GM13976 (cell line): ENCODE measurements around the gene CDH13.

Experiments
- DNase-seq: peaks from one replicate; pipeline ENCODE4 v3.0.0; 2012; ENCODE audit warnings: low spot score
- in situ Hi-C: fragments of 300-500 bp; cut with MboI; formaldehyde crosslinking; loops from one replicate; pipeline ENCODE4 v1.12.0; 2022; ENCODE audit warnings: low sequenced_read_pairs, mixed read lengths, inconsistent platforms; ENCODE audit not compliant: unreplicated experiment
- TF ChIP-seq, protein P1 (sequence below): IDR thresholded peaks from 2 replicates; pipeline ENCODE4 v1.5.1; 2012; ENCODE audit warnings: borderline replicate concordance, mild to moderate bottlenecking; ENCODE audit not compliant: insufficient read depth; ENCODE audit errors: extremely low read depth, missing control alignments, control extremely low read depth

CDH13 gene

DNA sequence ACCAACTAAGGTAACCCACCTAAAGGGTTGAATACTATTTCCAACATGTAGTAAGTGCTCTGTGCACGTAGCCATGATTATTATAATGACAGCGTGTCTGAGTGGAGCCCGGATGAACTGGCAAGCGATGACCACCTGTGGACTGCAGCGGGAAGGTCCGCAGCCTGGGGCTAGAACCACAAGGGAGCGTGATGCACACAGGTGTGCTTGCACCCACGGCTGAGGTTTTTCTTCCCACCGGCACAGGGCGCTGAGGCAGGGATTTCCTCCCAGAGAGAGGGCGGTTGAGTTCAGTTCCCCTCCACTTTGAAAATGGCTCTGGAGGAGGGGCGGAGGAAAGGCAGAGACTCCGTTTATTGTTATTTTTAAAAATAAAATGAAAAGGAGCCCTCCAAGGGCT lies 959.3 kb downstream of the CDH13 start:
- TF ChIP-seq, protein P1, sequence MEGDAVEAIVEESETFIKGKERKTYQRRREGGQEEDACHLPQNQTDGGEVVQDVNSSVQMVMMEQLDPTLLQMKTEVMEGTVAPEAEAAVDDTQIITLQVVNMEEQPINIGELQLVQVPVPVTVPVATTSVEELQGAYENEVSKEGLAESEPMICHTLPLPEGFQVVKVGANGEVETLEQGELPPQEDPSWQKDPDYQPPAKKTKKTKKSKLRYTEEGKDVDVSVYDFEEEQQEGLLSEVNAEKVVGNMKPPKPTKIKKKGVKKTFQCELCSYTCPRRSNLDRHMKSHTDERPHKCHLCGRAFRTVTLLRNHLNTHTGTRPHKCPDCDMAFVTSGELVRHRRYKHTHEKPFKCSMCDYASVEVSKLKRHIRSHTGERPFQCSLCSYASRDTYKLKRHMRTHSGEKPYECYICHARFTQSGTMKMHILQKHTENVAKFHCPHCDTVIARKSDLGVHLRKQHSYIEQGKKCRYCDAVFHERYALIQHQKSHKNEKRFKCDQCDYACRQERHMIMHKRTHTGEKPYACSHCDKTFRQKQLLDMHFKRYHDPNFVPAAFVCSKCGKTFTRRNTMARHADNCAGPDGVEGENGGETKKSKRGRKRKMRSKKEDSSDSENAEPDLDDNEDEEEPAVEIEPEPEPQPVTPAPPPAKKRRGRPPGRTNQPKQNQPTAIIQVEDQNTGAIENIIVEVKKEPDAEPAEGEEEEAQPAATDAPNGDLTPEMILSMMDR = no peak
- in situ Hi-C loops = no loop called here
- no peak for DNase-seq

DNA sequence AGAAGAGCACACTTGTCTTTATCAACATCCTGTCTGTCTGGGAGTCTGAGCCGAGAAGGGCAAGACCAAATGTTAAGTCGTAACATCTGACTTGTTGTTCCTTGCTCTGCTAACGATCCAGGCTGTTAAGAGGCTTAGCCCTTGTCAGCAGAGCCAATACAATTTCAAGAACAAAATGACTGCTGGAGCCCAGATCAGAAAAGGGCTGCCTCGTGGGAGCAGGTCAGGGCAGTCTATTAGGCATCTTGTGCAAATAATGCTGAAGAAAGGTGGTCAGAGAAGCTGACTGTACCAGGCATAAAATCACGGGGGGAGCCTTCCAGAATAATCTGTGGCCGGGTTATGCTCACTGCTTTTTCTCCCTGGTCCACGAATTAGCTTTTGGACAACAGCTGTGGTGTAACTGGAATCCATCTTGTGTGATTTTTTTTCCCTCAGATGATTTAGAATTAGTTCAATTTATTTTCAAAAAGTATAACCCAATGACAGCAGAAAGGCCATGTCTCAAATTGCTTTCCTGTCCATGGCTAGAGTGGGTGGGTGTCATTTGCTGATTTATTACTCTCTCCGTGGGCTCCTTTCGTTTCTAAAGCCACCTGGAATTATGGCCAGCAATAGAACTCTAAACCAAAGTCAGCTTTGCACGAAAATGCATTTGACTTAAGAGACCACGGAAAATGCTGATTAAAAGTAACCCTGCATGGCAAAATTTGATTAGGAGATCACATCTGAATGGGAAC lies 959.9 kb downstream of the CDH13 start:
- TF ChIP-seq, protein P1 = no peak
- DNase-seq = no peak
- in situ Hi-C loops = no loop called here

DNA sequence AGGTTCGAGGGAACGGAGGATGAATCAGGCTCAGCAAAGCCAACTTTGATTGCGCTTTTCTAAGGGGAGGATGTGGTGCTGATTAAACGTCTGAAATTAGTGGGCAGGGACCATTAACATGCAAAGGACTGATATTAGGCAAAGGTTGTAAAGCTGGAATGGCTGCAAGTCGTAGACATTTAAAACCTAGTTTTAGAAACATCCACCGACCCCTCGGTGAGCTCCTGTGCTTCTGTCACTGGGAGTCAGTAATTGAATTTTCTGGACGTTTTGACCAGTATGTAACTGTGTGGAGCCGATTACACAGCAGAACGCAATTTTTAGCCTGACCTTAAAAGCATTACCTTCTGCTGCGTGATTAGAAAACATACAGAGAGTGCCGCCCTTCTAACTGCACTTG lies 960.4 kb downstream of the CDH13 start:
- in situ Hi-C loops = no loop called here
- TF ChIP-seq, protein P1 = no peak
- DNase-seq = no peak

DNA sequence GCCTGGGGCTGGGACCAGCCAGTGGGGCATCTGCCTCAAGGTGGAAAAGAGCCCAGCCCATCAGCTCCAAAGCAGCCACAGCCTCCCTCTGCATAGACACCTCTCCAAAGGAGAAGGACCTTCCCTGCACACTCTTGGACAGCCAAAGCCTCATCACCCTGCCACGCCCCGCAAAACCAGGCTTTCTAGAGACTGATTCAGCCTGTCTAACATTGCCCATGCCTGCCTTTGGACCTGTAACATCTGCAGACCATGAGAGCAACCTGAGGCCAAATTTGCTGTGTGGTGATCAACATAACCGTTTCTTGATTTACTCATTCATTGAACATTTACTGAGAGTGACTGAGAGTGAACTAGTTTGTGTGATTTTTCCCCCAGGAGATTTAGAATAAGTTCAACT lies 961.3 kb downstream of the CDH13 start:
- in situ Hi-C loops = no loop called here

DNA sequence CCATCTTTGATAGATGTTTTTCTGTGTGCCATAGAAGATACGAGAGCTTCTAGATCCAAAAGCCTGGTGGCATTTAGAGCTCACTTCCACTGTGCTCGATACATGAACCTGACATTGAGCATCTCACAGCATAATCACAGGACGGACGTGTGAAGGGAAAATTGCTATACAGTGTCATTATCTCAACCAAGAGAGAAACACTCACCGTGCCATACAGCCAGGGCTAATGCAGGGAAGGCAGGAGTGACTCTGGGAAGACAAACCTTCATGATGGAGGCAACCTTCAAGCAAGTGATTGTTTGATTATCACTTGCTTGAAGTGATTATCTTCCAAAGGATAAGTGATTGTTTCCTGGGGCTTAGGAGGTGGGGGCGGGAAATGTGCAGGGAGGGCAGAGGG lies 962.8 kb downstream of the CDH13 start:
- TF ChIP-seq, protein P1 = no peak
- in situ Hi-C loops = no loop called here

More for the DNA sequence above, 961.3 kb downstream of the CDH13 start:
- TF ChIP-seq, protein P1 = no peak
- no peak for DNase-seq

DNA sequence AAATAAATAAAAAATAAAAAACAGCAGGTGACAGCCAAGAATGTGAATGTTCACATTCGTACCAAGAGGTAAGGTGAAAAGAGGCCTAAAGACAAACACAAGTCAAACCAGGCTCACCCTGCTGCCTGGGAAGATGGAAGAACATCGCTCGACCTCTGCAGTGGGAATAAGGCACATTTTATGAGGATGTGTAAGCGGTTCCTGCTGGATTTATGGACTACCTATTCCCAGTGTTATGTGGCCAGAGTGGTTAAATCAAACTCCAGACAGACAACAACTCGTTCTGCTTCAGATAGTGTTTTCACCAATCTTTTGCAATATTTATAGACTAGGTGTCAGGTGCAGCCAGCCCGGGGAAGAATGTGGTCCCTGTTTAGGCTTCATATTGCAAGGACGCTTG lies 966.0 kb downstream of the CDH13 start:
- TF ChIP-seq, protein P1 = no peak
- DNase-seq = no peak
- in situ Hi-C loops = no loop called here

More for the DNA sequence above, 962.8 kb downstream of the CDH13 start:
- no peak for DNase-seq

DNA sequence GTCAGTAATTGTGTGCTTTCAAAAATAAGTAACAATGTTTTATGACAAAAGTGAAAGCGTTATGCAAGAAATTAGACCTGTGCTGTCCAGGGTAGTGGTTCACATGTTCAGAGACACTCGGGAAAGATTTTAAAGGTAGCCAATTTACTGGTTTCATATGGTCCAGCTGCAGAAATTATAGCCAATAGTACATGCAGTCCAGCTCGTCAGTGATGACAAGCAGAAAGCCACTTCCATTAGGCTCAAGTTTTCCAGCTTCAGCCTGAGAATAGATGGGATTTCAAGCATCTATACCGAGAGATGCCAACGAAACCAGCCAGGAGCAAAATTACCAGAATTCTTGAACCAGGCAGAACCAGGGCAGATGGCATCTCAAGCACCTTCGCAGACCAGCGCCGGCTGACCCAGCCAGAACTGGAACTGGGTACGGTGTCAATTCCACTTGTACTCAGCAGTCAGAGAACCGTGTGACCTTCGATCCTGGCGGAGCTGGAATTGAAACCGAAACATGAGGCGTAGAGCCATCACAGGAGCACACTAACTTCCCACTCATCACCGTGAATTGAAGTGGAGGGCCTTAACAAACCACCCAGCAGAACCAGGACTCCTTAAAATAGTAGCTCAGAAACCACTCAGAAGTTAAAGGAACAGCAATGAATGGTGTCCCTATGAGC lies 973.2 kb downstream of the CDH13 start:
- DNase-seq = no peak
- in situ Hi-C loops = no loop called here

More for the DNA sequence above, 973.2 kb downstream of the CDH13 start:
- TF ChIP-seq, protein P1 = no peak
